ENCODE measurements around the gene SCNN1G. TPM values are rescaled to one million over a fixed set of nuclear protein-coding genes. Genes with fewer than 3 reads are reported as not detected.
"Not testable (repeated sequence)": the region's sequence is repeated elsewhere in the genome, so short reads cannot be mapped to it uniquely, and the experiment has no call there.

Gene SCNN1G, protein sequence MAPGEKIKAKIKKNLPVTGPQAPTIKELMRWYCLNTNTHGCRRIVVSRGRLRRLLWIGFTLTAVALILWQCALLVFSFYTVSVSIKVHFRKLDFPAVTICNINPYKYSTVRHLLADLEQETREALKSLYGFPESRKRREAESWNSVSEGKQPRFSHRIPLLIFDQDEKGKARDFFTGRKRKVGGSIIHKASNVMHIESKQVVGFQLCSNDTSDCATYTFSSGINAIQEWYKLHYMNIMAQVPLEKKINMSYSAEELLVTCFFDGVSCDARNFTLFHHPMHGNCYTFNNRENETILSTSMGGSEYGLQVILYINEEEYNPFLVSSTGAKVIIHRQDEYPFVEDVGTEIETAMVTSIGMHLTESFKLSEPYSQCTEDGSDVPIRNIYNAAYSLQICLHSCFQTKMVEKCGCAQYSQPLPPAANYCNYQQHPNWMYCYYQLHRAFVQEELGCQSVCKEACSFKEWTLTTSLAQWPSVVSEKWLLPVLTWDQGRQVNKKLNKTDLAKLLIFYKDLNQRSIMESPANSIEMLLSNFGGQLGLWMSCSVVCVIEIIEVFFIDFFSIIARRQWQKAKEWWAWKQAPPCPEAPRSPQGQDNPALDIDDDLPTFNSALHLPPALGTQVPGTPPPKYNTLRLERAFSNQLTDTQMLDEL
- 10 to 100 TPM; 35.2 to 61.2 (median 42.2) TPM for polyA plus RNA-seq (ENCODE audit: insufficient read length in 3 of 3)
- long read RNA-seq, donor 1, transcript SCNN1G-201 (13 exons, 3,507 nt), result major isoform, 6 of 16 reads
- long read RNA-seq, donor 1, partial matches to known transcripts, result 10 of 16 reads
- long read RNA-seq, donor 1, other reads (novel, unspliced or antisense), result 0 of 16 reads
- long read RNA-seq, donor 2, transcript SCNN1G-201 (13 exons, 3,507 nt), result major isoform, 10 of 16 reads
- long read RNA-seq, donor 2, partial matches to known transcripts, result 6 of 16 reads
- long read RNA-seq, donor 2, other reads (novel, unspliced or antisense), result 0 of 16 reads
- long read RNA-seq, donor 3, transcript SCNN1G-201 (13 exons, 3,507 nt), result major isoform, 8 of 8 reads
- long read RNA-seq, donor 3, partial matches to known transcripts, result 0 of 8 reads
- long read RNA-seq, donor 3, other reads (novel, unspliced or antisense), result 0 of 8 reads
- long read RNA-seq, donor 4, transcript SCNN1G-201 (13 exons, 3,507 nt), result major isoform, 5 of 24 reads
- long read RNA-seq, donor 4, partial matches to known transcripts, result 19 of 24 reads
- long read RNA-seq, donor 4, other reads (novel, unspliced or antisense), result 0 of 24 reads
- long read RNA-seq, donor 5, partial matches to known transcripts, result 7 of 7 reads
- long read RNA-seq, donor 5, other reads (novel, unspliced or antisense), result 0 of 7 reads
- long read RNA-seq, donor 6, transcript SCNN1G-201 (13 exons, 3,507 nt), result major isoform, 13 of 21 reads
- long read RNA-seq, donor 6, partial matches to known transcripts, result 8 of 21 reads
- long read RNA-seq, donor 6, other reads (novel, unspliced or antisense), result 0 of 21 reads
- long read RNA-seq, donor 7, transcript SCNN1G-201 (13 exons, 3,507 nt), result major isoform, 6 of 16 reads
- long read RNA-seq, donor 7, partial matches to known transcripts, result 10 of 16 reads
- long read RNA-seq, donor 7, other reads (novel, unspliced or antisense), result 0 of 16 reads
- long read RNA-seq, donor 8, result 0 reads
- long read RNA-seq, donor 9, transcript SCNN1G-201 (13 exons, 3,507 nt), result major isoform, 8 of 14 reads
- long read RNA-seq, donor 9, partial matches to known transcripts, result 6 of 14 reads
- long read RNA-seq, donor 9, other reads (novel, unspliced or antisense), result 0 of 14 reads
- long read RNA-seq, donor 10, partial matches to known transcripts, result 5 of 7 reads
- long read RNA-seq, donor 10, other reads (novel, unspliced or antisense), result 0 of 7 reads
- long read RNA-seq, donor 11, transcript SCNN1G-201 (13 exons, 3,507 nt), result major isoform, 5 of 5 reads
- long read RNA-seq, donor 11, partial matches to known transcripts, result 0 of 5 reads
- long read RNA-seq, donor 11, other reads (novel, unspliced or antisense), result 0 of 5 reads
- long read RNA-seq, donor 12, transcript SCNN1G-201 (13 exons, 3,507 nt), result major isoform, 13 of 19 reads
- long read RNA-seq, donor 12, partial matches to known transcripts, result 6 of 19 reads
- long read RNA-seq, donor 12, other reads (novel, unspliced or antisense), result 0 of 19 reads
- long read RNA-seq, donor 13, transcript SCNN1G-201 (13 exons, 3,507 nt), result major isoform, 6 of 14 reads
- long read RNA-seq, donor 13, partial matches to known transcripts, result 8 of 14 reads
- long read RNA-seq, donor 13, other reads (novel, unspliced or antisense), result 0 of 14 reads
- long read RNA-seq, donor 14, result 0 reads
- long read RNA-seq, donor 15, result 0 reads
- long read RNA-seq, donor 16, transcript SCNN1G-201 (13 exons, 3,507 nt), result major isoform, 6 of 28 reads
- long read RNA-seq, donor 16, partial matches to known transcripts, result 22 of 28 reads
- long read RNA-seq, donor 16, other reads (novel, unspliced or antisense), result 0 of 28 reads

DNA sequence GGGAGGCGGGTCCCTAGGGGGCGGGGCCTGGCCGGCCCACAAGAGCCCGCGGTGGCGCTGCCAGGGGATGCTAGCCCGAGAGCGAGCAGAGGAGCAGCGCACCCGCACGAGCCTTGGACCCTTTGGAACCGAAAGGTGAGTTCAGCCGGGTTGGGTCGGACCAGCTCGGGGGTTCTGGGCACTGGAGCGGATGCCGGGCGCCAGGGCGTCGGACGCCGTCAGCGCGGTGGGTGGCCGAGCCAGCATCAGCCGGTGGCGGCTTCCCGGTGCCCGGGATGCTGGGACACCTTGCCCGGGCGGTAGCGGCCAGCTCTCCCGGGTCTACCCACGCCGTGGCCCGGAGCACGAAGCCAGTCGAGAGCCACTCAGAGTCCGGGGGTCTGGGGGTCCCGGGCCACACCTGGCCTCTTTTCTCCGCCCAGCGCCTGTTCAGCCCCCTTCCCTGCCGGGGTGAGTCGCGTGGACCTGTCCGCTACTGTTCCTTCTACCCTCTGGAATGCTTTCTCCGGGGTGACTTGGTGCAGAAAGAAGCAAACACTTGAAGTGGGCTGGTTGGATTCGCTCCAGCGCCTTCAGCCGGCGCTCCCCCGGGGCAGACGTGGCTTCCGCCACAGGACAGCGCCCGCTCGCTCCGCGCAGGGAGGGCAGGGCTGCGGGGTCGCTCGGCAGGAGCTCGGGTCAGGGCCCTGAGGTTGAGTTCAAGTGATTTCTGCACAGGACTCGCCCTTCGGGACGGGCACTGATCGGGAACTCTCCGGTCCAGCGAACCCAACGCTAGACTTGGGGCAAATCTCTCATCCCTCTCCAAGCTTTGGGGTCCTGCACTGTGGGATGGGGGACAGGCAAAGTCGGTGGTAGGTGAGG lies at the start of gene SCNN1G:
TSS of gene SCNN1G (plus strand) at position 67 of the 864 bp plus-strand sequence. CDS start 3,527 bp downstream, outside the sequence.
- no peak for DNase-seq

GRCh38 chr16:23132775-23133463 lies 49.6 kb upstream of the SCNN1G start:
- DNase-seq, result no peak

- DNase-seq, result no peak
Observed at GRCh38 chr16:23134274-23134673, 48.3 kb upstream of the SCNN1G start.

- no peak for DNase-seq
Observed at GRCh38 chr16:23137256-23137655, 45.3 kb upstream of the SCNN1G start.

DNA sequence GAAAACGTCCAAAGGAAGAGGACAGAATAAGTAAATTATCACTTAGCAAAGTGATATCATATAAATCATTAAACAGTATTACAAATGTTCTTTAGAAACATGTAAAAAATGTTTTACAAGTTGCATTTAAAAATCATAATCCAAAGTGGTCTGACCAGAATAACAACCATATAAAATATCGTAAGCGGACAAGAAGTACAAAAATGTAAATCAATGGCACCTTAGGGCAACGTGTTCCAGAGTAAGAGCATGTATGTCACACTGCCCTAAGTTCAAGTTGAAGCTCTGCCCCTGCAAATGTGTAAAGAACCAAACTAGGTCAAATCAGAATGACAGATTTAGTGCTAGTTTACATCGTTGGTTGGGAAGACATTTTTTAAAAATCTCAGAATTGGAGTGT lies 44.7 kb upstream of the SCNN1G start:
- DNase-seq, result no peak

GRCh38 chr16:23140107-23140506 lies 42.4 kb upstream of the SCNN1G start:
- DNase-seq, result no peak

DNA sequence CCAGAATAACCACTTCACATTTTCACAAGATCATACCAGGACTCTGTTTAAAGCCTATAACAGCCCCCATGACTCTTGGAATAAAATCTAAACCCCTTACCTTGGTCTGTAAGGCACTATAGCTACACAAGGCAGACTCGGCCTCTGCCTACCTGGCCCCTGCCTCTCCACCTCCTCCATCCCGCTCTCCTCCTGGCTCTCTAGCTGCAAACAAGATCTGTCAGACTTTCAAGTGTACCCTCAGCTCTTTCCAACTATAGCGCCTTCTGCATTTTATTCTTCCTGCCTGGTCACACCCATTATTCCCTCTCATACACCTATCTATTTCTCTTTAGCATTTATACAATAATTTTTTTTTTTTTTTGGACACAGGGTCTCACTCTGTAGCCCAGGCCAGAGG lies 41.5 kb upstream of the SCNN1G start:
- DNase-seq, result no peak

DNA sequence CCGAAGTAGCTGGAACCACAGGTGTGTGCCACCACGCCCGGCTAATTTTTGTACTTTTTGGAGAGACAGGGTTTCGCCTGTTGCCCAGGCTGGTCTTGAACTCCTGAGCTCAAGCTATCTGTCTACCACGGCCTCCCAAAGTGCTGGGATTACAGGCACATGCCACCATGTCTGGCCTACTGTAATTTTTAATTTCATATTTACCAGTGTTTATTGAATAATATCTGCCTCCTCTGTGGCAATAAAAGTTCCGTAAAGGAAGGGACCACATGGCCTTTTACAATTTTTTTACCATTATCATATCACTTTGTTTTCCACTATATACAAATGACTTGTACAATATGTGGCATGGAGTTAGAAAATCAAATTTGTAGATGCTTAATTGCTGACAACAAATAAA lies 41.0 kb upstream of the SCNN1G start:
- no peak for DNase-seq

DNA sequence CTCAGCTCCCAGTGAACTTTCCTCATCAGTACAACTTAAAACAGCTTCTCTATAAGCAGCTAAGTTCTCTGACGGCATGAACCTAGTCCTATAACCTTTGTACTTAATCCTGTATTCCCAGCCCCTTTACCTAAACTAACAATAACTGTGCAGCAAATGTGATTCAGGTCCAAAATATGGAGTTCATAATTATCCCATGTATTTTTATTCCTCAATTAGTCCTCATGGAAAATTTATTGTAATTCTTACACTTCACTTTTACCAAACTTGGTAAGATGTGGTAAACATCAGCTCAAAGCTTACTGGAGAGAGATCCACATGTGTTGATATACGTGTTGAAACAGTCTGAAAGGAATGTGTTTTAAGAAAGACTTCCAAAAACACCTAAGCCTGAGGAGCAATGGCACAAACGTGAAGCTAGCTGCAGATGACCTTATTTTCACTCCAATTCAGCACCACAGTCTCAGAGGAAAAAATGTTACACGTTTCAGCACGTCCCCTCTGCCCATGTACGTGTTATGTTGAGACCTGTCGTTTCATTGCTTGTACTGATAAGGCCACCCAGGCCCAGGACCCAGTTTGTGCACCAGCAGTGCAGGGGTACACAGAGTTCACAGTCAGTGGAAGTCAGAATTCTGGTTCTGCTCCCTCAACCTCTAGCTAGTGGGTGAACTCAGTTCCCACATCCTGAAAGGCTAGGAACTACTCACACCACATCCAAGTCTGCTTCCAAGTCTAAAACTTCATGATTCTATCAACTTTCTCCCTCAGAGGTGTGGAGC lies 40.4 kb upstream of the SCNN1G start:
- DNase-seq, result no peak

DNA sequence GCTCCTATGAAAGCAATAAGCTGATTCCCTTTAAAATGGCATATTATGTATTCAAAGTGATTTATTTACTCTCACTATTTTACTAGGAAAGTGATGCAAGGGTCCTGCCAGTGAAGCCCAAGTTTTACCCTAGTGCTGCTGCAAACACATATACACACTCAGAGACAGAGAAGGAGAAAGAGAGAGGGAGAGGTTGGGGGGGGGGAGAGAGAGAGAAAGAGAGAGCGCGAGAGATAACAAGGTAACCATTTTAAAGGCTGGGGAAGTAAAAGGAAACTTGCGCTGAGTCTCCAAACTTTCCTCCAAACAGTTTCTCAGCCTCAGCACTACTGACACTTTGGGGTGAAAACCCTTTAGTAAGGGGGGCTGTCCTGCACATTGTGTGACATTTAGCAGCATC lies 39.2 kb upstream of the SCNN1G start:
- no peak for DNase-seq

GRCh38 chr16:23144393-23144792 lies 38.2 kb upstream of the SCNN1G start:
- not testable (repeated sequence) for DNase-seq

DNA sequence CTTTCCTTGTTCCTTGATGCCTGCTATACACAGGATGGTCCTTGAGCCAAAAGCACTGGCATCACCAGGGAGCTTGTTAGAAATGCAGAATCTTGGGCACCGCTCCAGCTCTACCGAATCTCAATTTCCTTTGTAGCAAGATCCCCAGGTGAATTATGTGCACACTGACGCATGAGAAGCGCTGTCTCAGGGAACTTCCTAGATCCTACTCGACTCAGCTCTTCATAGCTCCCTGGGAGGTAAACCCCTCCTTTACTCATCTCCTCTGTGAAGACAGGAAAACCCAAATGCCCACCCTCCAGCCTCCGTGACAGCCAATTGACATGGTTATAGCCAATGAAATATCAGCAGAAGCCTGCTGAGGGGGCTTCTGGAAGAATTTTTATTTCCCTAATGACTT lies 37.4 kb upstream of the SCNN1G start:
- DNase-seq, result no peak

DNA sequence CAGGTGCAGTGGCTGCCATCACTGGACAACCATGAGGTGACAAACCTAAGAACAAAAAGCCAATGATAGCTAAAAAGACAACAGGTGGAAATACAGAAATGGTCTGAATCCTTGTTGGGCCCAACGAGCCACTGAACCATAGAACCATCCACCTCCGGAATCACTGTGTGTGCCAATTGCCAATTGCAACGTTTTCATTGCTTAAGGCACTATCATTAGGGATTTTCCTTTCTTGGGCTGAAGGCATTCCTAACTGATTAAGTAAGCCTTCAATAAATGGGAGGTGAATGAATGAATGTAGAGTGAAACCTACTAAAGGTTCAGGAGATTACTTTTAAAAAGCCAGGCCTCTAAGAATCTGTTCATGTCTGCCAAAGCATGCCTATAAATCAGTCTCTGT lies 36.9 kb upstream of the SCNN1G start:
- no peak for DNase-seq

DNA sequence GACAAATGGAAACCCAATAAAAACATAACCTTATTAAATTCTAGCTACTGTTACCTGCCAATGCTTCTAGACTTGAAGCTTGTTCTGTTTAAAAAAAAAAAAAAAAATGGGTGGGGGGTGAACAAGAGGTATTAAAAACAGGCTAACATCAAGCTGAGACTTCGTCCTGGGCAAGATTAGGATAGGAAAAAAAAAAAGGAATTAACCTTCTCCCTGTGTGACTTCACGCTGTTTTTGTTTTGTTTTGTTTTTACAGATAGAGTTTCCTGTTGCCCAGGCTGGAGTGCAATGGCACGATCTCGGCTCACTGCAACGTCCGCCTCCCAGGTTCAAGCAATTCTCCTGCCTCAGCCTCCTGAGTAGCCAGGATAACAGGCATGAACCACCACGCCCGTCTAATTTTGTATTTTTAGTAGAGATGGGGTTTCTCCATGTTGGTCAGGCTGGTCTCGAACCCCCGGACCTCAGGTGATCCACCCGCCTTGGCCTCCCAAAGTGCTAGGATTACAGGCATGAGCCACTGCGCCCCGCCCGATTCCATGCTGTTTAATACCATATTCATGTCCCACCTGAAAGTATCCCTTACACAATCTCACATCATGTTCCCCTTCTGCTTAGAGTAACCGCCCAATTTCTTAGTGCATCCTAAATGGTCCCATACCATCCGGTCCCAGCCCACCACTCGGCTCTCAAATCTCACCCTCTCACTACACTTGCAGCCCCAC lies 35.5 kb upstream of the SCNN1G start:
- no peak for DNase-seq

GRCh38 chr16:23147666-23148065 lies 34.9 kb upstream of the SCNN1G start:
- no peak for DNase-seq

DNA sequence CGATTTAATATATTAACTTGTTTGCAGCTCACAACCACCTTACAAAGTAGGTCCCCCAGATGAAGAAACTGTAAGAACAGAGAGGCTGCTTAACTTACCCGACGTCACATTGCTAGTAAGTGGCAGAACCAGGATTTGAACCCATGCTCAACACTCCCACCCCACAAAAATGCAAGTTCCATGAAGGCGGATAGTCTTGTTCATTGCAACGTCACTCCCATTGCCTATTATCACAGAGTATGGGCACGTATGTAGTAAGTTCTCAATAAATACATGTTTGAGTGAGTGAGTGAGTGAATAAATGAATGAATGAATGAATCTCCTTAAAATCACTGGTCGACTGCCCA lies 34.4 kb upstream of the SCNN1G start:
- DNase-seq, result no peak
